Measurements from ENCODE around the gene HIRA.

The HIRA gene

DNA sequence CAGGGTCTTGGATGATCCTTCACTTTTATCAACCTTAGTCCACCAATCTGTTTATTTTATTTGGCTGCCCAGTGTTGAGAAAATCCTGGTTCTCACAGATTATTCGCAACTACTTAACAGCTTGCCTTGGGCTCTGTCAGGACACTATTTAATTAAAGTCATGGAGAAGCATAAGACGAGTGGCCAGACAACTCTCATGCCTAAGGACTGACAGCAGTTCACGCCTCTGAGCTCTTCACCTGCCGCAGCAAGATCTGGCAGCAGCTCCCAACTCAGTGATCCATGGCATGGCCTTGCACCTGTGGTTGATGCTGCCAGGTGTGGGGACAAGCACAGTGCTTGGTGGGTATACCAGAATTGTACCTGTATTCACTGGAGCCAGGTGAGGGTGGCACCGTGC, 37.8 kb downstream of the HIRA start:
- in situ Hi-C loops (cut with HindIII; ENCODE audit: low sequenced_read_pairs): no loop called here
- DNase-seq (ENCODE audit: low read depth): no peak
- TF ChIP-seq CTCF (IDR thresholded peaks at IDR 0.05; ENCODE audit: low read depth, low read length, missing control alignments): no peak
- no peak overlapping the region for H3K4me3 ChIP-seq (ENCODE audit: low read depth, low read length)

GRCh38 chr22:19387575-19387974, 44.0 kb downstream of the HIRA start:
- in situ Hi-C loops (cut with HindIII; ENCODE audit: low sequenced_read_pairs): no loop called here
- no peak for TF ChIP-seq CTCF (IDR thresholded peaks at IDR 0.05; ENCODE audit: low read depth, low read length, missing control alignments)
- DNase-seq (ENCODE audit: low read depth): no peak
- no peak overlapping the region for H3K4me3 ChIP-seq (ENCODE audit: low read depth, low read length)

DNA sequence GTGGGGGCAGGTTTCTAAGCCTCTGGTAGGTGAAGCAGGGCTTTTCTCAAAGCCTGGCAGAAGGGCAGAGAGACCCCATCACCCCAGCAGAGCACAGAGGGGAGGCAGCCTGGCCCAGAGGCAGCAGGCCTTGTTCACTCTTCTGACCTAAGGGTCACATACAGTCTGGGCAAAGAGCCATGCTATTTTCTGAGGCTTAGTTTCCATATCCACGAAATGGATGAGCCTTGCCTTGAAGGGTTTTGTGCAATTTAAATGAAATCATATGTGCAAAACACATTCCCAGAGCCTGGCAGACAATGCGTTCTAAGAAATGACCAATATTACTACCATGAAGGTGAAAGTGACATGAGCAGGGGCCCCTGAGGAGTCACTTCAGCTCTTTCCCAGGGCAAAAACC, 44.5 kb downstream of the HIRA start:
- no peak for DNase-seq (ENCODE audit: low read depth)
- TF ChIP-seq CTCF (IDR thresholded peaks at IDR 0.05; ENCODE audit: low read depth, low read length, missing control alignments): no peak
- in situ Hi-C loops (cut with HindIII; ENCODE audit: low sequenced_read_pairs): no loop called here
- H3K4me3 ChIP-seq (ENCODE audit: low read depth, low read length): no peak overlapping the region

- in situ Hi-C loops (cut with HindIII; ENCODE audit: low sequenced_read_pairs): no loop called here
- DNase-seq (ENCODE audit: low read depth): no peak
- no peak overlapping the region for H3K4me3 ChIP-seq (ENCODE audit: low read depth, low read length)
- TF ChIP-seq CTCF (IDR thresholded peaks at IDR 0.05; ENCODE audit: low read depth, low read length, missing control alignments): no peak
Measured at GRCh38 chr22:19386248-19386647, 45.3 kb downstream of the HIRA start.

DNA sequence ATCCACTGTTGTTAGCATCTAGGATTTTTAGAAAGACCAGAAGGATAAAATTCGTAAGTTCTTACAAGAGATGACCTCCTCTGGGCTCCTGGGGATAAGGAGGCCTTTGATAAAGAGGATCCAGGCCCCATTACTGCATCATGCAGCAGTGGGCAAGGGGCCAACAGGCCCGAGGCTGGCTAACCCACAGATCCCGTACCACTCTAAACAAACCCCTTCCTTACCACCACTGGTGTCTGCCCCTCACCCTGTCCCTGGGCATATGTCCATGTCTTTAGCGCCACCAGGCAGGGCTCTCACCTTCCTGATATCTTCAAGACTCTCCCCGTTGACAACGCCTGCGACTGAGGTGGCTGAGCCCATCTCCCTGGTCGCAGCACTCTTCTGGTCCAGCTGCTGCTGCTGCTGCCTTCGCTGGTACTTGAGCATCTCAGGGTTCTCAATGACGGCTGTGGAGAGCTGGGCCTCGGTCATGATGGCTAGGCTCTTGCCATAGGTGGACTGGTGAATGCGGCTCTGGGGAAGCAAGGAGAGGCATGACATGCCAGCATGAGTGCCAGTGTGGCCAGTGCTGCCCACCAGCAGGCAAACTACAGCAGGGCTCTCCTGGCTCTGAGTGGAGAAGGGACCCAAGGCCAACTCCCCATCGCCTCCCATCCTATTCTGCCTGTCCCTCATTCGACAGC, 46.2 kb downstream of the HIRA start:
- H3K4me3 ChIP-seq (ENCODE audit: low read depth, low read length): no peak overlapping the region
- in situ Hi-C loops (cut with HindIII; ENCODE audit: low sequenced_read_pairs): no loop called here
- TF ChIP-seq CTCF (IDR thresholded peaks at IDR 0.05; ENCODE audit: low read depth, low read length, missing control alignments): no peak
- no peak for DNase-seq (ENCODE audit: low read depth)

- in situ Hi-C loops (cut with HindIII; ENCODE audit: low sequenced_read_pairs): no loop called here
Measured at GRCh38 chr22:19383292-19383691, 48.2 kb downstream of the HIRA start.

More at GRCh38 chr22:19383292-19383691, 48.2 kb downstream of the HIRA start:
- TF ChIP-seq CTCF (IDR thresholded peaks at IDR 0.05; ENCODE audit: low read depth, low read length, missing control alignments): no peak
- DNase-seq (ENCODE audit: low read depth): no peak
- no peak overlapping the region for H3K4me3 ChIP-seq (ENCODE audit: low read depth, low read length)

Measured in astrocyte of the cerebellum (primary cell).